Suppressor macrophage treated with lipopolysaccharide for 1 hour (primary cell): ENCODE measurements around the gene SYT14.
"Not testable (repeated sequence)": the region's sequence is repeated elsewhere in the genome, so short reads cannot be mapped to it uniquely, and the experiment has no call there.

Experiments
- DNase-seq, 3 donors: peaks; one replicate each; pipeline ENCODE4 v3.0.0-alpha.2; 2020 to 2022

Gene SYT14

GRCh38 chr1:209937996-209938959 lies at the start of gene SYT14:
Gene SYT14, plus strand, starts transcription at chr1:209938217. Its CDS starts 48 bp downstream, at chr1:209938265.
- DNase-seq: peak in 1 of 3 donors; percentile 20

- not testable (repeated sequence) for DNase-seq
Observed at GRCh38 chr1:209888291-209889076, 49.5 kb upstream of the SYT14 start.

GRCh38 chr1:209889077-209889418 lies 49.0 kb upstream of the SYT14 start:
- DNase-seq: no peak

DNA sequence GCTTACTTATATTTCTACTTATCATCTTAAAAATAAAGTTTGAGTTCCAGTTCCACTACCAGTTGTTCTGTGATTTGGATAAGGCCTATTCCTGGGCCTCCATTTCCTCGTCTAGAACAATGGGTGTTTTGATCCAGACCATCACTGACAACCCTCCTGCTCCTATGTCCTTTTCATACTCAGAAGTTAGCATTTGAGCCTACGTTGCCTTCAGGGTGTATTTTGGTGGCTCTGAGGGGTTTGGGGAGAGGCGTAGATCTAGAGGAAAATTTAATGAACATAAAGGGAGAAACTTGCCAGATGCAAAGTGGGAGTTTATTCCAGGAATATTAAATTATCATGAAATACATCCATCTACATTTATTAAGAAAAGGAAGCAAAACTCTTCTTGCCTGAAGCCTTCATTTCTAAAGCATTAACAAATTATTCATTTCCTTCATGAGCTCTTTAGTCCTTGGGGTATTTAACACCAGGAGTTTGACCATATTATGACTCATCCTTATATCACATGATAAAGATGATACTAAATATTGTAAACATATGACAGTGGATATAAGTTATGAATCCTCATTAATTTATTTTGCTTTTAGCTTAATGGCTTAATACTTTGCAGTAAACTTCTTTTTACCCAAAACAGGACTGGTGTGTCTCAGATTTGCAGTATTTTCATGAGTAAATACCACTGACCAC lies 47.2 kb upstream of the SYT14 start:
- peak in 1 of 3 donors; percentile 11 for DNase-seq

- DNase-seq: no peak
Observed at GRCh38 chr1:209893751-209894150, 44.3 kb upstream of the SYT14 start.

- no peak for DNase-seq
Observed at GRCh38 chr1:209895709-209896108, 42.3 kb upstream of the SYT14 start.

- DNase-seq: no peak
Observed at GRCh38 chr1:209896346-209896745, 41.7 kb upstream of the SYT14 start.

DNA sequence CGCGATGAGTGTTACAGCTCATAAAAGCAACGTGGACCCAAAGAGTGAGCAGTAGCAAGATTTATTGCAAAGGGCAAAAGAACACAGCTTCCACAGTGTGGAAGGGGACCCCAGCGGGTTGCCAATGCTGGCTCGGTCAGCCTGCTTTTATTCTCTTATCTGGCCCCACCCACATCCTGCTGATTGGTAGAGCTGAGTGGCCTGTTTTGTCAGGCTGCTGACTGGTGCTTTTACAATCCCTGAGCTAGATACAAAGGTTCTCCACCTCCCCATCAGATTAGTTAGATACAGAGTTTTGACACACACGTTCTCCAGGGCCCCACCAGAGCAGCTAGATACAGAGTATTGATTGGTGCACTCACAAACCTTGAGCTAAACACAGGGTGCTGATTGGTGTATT lies 39.7 kb upstream of the SYT14 start:
- not testable (repeated sequence) for DNase-seq

DNA sequence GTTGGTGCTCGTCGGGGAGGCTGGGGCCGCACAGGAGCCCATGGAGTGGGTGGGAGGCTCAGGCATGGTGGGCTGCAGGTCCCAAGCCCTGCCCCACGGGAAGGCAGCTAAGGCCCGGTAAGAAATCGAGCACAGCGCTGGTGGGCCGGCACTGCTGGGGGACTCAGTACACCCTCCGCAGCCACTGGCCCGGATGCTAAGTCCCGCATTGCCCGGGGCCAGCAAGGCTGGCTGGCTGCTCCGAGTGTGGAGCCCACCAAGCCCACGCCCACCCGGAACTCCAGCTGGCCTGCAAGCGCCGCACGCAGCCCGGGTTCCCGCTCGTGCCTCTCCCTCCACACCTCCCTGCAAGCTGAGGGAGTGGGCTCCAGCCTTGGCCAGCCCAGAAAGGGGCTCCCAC lies 39.2 kb upstream of the SYT14 start:
- not testable (repeated sequence) for DNase-seq

DNA sequence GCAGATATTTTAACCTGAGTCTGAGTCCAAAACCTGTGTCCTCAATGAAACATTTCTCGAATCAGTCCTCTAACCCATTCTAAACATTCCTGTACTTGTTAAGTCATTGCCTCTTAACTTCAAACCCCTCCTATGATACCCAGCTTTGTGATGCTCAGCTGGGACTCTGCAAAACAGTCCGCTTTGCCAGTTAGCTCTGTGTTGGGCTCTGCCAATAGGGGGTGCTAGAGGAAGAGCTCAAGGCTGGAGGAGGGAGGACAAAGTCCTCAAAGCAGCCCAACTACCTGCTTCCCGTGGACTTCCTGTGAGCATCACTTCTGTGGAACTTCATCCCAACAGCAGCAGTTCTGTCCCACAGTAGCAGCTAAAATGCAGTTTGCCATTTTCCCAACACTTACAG lies 38.1 kb upstream of the SYT14 start:
- DNase-seq: peak in 2 of 3 donors; percentile 12 to 26

- DNase-seq: no peak
Observed at GRCh38 chr1:209900734-209901133, 37.3 kb upstream of the SYT14 start.

DNA sequence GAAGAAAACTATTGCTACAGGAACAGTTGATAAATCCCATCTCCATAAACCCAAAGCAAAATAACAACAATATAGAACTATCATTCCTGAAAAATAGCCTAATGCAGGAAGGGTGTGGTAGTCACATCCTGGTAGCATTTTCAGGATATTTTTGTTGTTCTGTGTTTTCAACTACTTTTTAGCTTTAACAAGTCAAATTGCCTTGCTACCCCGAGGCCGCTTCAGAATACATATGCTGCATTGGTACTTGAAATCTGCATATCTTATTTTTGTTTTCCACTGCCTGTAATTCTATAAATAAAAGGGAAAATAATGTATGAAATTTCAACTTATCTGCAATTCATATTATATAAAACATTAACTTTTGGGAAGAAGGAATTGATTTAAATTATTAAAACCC lies 36.8 kb upstream of the SYT14 start:
- no peak for DNase-seq

GRCh38 chr1:209904774-209905173 lies 33.2 kb upstream of the SYT14 start:
- DNase-seq: not testable (repeated sequence)

DNA sequence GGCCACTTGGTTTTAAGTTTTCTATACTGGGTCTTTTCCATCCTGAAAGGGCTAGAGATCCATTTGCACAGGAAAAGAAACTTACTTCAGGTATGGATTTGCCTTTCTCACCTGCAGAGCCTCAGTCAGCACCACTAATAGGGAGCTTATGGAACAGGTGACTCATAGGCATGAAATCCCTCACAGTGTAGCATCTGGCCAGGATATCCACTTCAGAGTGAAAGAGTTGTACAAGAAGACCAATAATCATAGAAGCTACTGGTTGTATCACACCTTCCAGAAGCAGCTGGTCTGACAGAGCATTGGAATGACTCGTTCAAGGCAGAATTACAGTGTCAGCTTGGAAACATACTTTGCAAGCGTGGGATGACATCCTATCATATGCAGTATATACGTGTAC lies 26.3 kb upstream of the SYT14 start:
- no peak for DNase-seq

DNA sequence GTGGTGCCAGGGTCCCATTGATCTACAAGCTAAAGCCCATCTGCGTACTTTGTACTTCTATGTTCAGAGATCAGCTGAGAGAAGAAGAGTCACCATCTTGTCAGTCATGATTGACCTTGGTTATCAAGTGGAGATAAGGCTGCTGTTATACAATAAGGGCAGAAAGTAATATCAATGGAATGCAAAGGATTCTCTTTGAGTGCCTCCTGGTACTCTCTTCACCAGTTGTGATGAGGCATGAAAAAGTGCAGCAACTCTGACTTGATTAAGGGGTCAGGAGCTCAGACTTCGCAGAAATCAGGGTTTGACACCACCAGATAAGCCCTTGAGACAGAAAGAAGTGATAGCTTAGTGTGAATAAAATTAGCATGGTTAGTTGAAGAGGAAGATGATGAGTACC lies 25.7 kb upstream of the SYT14 start:
- DNase-seq: no peak

DNA sequence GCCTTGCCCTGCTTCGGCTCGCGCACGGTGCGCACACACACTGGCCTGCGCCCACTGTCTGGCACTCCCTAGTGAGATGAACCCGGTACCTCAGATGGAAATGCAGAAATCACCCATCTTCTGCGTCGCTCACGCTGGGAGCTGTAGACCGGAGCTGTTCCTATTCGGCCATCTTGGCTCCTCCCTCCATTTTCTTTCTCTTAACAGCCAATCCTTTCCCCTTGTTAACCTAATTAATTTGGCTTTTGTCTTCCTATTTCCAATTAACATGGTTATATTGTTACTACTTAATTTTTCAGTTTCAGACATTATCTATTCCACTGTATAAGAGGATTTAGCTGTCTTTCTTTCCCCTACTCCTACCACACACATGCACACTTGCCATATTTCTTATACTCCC lies 18.4 kb upstream of the SYT14 start:
- DNase-seq: not testable (repeated sequence)

DNA sequence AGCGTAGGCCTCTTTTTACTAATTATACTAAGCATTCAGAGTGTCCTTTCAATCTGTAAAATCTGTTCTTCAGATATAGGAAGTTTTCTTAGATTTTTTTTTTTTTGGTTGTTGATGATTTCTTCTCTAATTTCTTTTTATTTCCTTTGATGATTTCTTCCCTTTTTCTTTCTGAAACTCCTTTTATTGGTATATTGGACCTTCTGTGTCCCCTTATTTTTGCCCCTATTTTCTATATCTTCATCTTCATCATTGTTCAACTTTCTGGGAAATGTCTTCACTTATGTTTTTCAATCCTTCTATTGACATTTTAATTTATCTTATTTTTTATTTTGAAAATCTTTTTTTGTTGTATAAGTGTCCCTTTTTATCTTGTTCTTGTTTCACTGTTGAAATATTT lies 17.2 kb upstream of the SYT14 start:
- DNase-seq: no peak

- DNase-seq: no peak
Observed at GRCh38 chr1:209924390-209924789, 13.6 kb upstream of the SYT14 start.

- DNase-seq: no peak
Observed at GRCh38 chr1:209926045-209926444, 12.0 kb upstream of the SYT14 start.

DNA sequence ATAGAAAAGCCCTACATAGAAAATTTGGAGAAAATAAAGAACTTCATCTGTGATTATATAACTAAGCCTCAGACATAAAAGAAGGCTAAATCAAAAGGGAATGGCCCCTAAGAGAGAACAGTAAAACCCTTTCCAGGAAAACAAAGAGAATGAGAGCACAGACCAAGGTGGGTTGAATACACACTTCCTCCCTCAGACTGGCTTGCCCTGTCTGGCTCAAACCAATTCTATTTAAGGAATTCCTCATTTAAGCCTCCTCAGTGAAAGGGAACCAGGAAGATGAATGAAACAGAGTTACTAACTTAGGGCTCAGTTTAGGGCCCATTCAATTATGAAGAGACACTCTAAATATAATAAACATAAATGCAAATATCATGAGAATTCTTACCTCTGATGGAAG lies 10.6 kb upstream of the SYT14 start:
- DNase-seq: no peak

GRCh38 chr1:209929751-209930150 lies 8.3 kb upstream of the SYT14 start:
- no peak for DNase-seq

DNA sequence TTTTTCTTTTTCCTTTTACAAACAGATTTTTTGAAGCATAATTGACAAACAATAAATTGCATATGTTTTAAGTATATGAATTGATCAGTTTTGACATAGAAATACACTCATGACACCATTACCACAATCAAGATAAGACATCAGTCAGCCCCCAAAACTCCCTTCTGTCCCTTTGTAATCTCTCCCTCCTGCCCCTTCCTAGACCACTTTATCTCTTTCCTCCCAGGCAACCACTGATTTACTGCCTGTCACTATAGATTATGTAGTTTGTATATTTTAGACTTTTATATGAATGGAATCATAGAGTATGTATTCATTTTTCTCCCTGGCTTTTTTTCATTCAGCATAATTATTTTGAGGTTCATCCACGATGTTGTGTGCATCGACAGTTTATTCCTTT lies 6.9 kb upstream of the SYT14 start:
- no peak for DNase-seq

DNA sequence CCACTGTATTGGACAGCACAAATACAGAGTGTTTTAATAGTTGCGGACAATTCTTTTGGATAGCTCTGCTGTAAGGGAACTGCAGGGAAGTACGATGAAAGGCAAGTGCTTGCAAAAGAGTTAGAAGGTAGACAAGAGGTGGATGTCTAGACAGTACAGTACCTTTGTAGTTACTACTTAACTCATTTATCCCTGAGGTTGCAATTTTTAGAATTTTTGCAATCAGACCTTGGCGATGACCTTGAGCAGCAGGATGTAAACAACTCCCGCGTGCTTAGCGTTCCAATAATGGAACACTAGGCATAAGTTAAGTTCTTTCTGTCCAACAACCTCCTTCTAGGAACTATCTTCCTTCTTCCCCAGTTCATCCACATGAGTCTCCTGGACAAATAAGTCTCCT lies 1.9 kb upstream of the SYT14 start:
- DNase-seq: no peak
